8988T (cell line): ENCODE data around the gene MPDZ.
A peak's percentile ranks its signal among the peaks of the same experiment; 100 is the strongest.

ENCODE experiments used
- DNase-seq: peaks from one replicate; pipeline ENCODE4 v3.0.0; 2011

Gene MPDZ

DNA sequence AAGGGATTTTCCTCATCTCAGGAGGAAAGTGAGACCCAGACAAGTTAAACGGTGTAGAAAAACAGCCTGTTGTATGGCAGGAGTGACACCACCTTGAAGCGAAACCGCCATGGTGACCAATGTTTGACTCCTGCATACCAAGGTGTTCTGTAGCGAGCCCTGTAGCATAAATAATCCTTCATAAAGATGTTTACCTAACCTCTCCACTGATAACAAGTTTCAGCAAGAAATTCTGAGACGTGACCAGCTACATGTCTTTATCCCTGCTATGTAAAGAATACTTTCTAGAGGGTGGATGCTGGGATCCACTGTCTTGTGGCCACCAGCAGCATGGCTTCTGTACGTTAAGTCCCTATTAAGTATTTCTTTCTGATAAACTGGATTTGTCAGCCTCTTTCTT lies 148.1 kb downstream of the MPDZ start:
- no peak for DNase-seq

DNA sequence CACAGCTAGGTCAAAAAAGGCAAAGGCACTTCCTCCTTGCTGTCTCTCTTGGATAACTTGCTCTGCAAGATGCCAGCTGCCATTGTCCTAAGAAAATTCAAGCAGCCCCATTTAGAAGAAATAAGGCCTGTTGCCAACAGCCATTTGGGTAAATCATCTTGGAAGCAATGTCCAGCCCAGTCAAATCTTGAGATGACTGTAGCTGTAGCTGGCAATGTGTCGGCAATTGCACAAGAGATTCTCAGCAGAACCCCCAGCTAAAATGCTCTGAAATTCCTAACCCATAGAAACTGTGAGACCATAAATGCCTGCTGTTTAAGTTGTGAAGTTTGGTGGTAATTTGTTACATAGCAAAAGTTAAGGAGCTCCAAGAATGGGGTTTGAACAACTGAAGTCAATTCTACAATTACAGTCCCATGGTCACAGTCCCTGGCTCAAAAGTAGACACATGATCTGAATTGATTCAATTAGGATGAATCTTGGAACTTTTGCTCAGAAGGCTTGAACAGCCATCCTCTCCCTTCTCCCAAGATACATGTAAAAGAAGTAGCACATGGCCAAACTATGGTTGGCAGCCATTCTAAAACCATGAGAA lies 151.1 kb downstream of the MPDZ start:
- DNase-seq = no peak

DNA sequence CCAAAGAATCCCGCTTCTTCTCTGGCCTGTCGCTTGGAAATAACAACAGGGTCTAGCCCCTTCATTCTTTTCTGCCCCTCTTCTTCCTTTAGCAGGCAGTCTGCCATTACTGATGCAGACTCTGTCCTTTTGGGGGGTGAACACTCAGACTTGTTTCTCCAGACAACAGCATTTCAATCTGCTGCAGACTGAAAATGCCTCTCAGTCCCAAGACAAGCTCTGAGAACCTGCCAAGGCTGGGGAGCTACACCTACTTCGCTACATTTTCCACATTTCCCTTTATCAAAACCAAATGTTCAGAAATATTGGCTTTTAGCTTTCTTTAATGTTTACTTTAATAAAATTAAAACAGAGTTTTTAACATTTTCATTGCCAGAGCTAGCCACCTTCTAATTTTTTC lies 152.4 kb downstream of the MPDZ start:
- DNase-seq = no peak

DNA sequence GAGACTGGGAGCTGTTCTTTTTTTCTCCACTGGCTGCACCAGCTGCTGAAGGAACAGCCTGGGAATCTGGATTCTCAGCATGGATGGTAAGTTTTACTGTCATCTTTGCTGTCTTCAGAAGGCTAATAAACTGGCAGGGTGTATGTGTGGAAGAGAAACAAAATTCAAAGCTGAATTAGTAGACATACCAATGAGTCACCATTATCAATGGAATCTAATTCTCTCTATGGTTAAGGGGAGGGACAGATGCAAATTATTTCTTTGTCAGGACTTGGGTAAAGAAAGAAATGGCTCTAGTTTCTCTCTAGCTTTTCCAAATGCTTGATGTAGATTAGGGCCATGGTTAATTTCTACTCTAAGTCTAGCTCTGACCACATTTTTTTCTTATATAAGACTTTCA lies 154.2 kb downstream of the MPDZ start:
- no peak for DNase-seq

DNA sequence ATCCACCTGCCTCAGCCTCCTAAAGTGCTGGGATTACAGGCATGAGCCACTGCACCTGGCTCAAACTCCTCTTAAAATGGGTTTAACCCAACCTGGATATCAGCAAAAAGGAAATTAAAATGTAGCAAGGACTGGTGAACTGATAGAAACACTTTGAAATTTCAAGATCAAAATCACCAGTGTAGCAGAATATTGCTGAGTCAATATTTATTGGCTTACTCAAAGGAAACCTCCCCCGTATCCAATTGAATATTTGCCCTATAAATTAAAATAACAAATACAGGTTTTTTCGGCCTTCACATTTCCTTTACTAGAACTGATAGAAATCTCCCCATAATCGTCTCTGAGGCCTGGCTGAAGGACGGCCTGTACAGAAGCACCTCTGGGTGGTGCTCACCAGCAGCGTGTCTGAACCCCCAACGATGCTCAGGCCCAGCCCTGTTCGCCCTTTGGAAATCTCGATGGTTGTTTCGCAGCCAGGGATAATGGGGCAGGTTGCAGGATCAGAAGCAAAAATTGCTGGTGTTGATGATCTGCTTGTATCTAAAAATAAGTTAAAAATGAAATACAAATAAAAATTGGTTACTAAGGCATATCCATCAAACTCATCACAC lies 156.6 kb downstream of the MPDZ start:
- no peak for DNase-seq

DNA sequence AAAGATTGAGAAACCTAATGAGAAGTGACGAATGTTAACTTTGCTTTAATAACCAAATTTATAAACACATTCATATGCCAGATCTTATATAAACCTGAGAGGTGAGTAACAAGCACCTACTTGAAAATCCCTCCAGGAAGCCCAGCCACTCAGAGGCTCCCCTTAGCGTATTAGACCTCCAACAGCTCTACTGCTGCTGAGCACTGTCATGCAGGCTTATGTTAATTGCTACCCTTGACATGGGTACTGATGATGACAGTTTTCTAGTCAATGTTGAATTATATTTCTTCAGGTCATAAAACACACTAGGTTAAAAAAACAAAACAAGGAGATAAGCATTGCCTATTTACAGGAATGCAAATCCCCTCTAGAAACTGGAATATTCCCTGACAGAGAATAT lies 161.2 kb downstream of the MPDZ start:
- no peak for DNase-seq

DNA sequence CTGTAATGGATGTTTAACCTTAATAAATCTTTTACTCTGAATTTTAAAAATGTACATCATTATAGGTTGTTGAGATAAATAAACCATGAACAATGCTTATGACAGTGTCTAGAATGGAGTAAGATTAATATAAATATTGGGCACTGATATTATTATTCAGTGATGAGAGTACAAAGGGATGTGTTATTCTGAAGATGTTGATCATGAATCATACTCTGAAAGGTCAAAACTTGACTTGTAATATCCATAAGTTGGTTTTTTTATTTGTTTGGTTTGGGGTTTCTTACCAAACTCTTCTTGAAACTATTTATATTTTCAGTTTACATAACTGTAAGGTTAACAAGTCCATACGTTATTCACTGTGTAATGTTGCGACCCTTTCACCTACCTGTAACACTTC lies 163.2 kb downstream of the MPDZ start:
- no peak for DNase-seq

DNA sequence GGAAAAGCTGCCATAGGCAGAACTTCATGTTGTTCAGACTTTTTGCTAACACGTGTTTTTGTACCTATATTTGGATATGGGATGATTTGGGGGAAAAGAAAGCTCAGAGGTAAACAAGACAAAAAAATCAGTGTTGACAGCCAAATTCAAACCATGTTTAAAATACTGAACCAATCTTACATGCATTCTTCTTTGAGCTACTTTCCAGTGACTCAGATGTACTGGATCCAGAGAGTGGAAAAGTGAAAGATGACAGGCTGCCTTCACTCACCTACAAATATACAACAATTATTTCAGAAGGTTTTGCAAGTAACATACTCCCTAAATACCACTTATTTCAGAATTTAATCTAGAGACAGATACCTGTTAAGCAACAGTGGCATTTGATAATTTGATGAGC lies 165.7 kb downstream of the MPDZ start:
- DNase-seq = no peak

DNA sequence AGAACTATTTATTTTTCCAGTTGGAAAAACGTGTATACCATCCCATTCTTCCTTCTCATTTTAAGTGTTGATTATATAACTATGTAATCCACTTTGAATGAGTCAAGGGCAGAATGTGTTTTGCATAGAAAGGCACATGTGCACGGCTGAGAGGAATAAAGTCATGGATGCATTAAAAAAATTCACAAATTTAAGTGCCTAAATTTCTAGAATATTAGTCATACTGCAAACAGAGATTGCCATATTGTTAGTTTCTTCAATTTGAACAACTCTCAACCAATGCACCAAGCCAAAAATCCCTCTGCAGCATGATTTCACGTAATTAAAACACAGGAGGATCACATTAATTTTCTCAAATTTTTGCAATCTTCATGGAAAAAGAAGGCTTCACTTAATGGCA lies 166.3 kb downstream of the MPDZ start:
- DNase-seq = no peak

DNA sequence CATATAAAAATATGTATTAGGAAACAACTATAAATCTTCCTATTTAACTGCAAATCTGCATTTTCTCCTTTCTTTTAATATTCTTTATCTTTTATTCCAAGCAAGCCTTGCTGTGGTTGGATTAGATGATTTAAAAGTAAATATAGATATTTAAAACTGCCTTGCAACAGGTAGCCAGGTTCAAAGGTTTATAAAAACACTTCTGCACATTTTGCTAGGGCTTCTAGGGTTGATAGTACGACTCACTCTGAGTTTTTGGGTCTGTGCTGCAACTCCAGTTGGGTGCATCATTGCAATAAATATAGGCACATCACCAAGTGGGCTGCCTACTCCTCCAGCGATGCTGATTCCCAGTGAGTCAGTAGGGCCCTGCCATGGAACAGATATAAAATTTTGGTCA lies 167.7 kb downstream of the MPDZ start:
- no peak for DNase-seq

DNA sequence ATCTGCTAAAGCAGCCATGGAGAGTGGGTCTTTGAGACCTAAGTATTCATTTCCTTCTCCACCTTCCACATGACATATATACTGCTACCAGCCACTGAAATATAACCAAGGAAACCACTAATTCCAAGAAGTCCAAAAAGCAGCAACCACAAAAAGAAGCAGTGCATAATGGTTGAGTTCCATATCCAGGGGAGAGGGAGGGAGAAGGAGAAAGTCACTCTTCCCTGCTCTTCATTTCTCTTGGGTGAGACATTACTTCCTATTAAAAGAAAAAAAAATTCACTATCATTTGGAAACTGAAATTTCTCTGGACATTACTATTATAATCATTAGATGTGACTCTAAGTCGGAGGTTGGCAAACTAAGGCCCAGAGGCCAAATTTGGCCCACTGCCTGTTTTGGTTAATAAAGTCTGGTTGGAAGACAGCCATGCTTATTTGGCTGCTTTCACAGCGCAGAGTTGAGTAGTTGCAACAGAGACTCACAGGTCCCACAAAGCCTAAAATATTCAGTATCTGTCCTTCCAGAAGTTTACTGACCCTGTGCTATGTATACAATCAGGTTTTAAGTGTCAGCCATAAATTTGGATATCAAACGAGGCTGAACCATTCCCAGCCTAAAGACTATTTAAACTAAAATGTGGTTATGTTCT lies 168.6 kb downstream of the MPDZ start:
- no peak for DNase-seq

DNA sequence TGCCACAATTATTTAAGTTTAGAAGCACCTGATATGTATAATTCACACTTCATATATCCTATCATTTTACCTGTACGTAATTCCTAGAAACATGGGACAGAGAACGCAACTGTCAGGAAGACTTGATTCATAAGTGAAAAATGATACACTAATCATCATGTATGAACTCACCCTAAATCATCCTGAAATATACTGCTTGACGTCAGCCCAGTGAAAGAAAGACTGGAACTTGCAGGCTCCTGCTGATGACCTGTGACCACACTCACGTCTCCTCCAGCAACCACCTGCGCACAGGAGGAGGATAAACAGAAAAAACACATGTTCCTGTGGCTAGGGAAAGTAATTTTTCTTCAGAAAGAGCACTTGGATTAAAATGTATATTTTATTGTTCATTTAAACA lies 169.7 kb downstream of the MPDZ start:
- no peak for DNase-seq

DNA sequence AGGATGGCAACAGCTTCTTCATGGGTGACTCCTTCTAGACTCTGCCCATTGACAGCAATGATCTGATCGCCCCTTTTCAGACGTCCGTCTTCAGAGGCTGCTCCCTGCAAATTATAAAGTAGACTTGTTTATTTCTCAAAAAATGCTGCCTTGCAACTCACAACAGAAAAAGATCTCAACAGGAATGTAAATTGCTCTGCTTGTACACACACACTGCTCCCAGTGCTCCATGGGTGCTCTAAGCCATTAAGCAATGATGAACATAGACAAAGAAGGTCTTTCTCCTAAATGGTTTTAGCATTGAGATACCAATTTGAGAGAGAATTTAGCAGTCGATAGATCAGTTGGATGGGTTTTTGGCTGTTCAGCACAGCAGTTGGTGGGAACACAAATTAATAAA lies 172.5 kb downstream of the MPDZ start:
- DNase-seq = no peak

DNA sequence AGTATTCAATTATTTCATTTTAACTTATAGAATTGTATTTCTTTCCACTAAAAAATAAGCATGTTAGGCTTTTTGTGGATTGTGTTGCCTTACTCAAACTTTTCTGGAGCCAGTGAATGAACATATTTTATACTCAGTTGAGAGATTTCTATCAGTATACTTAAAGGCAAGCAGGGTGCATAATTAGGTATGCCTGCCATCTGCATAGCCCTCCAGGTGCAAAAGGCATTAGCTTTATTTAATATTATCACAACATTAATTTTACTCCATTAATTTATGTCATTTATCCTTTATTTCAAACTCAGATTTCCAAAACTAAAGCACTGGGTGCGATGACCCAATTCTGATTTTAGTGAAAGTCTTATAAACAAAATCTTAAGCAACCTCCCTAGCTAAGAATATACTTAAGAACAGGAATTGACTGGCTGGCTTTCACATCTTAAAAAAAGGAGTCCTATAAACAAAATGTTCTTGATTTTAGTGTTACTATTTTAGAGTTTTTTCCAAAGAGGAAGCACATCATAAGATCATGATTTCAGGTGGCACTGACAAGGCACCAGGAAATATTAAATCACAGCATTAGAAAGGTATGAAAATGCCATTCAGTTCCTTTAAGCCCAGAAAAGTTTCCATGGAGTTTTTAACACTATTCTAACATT lies 178.4 kb downstream of the MPDZ start:
- no peak for DNase-seq

DNA sequence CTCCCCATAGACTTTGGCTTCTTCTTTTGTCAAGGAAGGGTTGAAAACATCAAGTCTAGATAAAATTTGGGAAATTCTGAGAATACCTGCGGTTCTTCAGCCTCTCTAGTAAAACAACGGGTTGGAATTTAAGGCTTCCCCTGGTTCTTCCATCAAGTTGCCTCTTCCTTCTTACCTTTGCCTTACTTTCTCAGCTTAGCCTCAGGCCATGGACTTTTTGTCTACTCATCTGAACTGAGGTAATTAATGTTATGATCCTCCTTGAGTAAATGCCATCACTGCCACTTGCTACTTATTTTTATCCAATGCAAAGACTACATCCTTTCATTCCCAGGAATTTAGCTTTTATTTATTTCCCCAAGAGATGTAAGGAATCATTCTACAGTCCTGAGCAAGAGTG lies 184.4 kb downstream of the MPDZ start:
- no peak for DNase-seq

DNA sequence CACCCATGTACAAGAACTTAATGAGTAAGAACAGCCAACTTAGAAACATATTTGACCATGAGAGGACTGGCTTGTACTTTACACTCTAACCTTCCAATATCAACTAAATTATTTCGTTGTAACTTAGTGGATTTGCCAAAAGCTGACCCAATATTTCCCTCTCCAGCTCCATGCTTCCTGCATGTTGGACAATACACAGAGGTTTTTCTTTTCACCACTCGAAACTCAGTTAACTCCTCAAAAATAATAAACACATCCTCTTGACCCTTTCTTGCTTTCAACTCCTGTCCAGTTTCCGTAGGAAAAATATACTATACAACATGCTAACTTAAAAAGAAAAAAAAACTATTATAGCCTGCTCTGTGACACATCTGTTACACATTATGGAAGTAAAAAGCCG lies 188.9 kb downstream of the MPDZ start:
- DNase-seq = no peak

DNA sequence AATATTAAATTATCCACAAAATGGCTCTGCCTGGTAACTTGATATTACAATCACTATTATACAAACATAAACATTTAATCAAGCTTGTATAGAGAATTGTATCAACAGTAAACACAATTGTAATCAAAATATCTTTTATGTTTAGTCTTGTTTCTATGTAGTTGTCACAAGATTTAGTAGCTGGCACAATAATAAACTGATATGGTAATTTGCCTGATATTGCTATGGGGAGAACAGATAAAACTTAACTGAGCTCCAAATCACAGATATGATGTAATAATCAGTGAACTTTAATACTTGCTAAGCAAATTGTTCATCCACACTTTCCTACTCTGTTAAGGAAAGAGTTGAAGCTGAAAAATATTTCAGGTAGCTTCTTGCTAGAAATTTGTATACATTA lies 189.8 kb downstream of the MPDZ start:
- DNase-seq = no peak

DNA sequence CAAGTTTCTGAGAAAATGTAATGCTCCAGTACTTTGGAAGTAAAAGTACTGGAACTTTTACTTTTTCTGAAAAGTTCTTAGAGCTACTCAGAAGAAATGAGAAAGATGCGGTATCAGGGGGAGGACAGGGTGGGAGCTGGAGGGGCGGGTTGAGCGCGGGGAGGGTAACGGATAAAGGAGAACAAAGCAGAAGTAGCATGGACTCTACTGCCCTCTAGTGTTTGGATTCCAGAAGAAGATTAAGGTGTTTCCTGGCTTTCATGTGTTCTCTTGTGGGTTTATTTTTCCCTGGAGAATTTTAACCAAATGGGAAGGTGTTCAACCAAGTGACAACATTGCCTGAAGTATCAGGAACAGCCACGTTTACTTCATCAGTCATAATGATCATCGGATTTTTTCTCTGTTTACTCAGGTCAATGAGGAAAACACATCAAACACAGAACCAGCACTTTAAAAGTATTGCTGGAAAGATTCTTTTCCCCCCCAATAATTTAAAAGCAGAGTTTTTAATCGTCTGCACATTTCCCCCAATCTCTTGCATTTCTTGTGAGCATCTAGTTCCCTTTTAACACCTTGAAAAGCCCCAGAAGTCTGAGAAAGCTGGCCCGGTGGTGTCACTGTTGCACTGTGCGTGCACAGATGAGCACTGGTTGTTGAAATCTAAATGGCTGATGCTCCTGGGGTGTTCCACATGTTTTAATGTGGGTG lies 190.6 kb downstream of the MPDZ start:
- DNase-seq = peak; percentile 8

DNA sequence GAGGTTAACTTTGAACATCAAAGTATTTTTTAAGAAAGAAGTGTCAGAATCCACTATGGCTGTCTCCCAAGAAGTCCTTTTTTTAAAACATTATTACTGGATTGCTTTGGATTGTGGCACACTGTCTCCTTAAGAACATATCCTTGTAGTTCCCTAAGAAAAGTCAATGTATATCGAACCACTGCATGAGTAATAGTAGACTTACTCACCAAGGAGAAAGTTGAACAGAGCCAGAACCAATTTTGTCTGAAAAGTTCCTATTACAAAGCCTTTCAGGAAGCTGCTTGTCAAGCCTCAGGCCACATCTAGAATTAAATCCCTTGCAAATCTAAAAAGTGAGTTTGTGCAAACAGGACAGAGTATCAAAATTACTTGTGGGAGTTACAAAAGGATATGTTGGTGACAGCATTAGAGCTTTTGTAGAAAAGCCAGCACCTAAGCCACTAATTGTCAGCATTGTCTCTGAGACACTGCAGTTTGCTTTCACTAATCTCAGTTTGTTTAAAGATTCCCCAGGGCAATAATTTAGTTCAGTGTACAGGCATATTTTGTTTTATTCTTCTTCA lies 195.4 kb downstream of the MPDZ start:
- DNase-seq = no peak

DNA sequence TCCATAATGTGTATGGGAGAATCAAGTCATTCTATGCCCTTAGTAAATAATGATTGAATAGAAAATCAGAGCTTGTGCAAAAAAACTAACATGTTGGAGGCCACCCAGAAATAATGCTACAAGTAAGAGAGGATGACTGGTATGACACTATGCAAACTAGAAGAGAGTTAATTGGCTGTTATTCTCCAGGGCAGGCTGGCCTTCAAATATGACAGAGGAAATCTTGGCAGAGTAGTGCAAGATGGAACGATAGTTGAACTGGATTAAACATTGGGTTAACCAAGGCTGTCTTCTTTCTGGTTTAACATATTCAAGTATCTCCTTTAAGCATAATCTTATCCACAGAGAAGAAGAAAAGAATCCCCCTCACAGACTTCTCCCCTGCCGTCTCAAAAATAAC lies 196.1 kb downstream of the MPDZ start:
- DNase-seq = no peak

DNA sequence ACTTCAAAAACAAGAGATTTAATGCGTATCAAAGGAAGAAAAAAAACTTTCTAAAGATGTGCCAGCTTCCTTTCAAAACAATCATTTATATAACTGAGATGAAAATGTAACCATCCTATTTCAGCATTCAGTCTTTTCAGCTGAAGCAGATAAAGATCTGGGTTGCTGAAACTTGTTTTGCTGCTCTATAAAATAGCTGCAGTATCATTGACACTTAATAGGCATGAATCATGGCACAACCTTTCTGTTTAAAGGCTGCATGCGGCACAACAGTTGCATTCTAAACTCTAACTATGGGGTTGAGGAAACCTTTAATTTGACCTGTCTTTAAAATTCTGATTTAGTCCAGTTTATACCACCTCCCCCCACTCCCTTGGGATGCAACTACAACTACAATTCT lies 196.7 kb downstream of the MPDZ start:
- no peak for DNase-seq

DNA sequence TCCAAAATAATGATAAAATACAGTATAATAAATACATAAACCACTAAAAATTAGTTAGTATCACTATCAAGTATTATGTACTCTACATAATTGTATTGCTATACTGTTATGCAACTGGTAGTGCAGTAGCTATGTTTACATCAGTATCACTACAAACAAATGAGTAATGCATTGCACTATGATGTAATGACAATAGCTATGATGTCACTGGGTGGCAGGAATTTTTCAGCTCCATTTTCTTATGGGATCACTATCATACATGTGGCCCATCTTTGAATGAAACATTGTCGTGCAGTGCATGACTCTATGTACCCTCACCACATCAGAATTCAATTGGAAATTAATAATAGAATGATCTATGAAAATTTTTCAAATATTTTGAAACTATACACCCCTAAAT lies 201.3 kb downstream of the MPDZ start:
- DNase-seq = no peak

DNA sequence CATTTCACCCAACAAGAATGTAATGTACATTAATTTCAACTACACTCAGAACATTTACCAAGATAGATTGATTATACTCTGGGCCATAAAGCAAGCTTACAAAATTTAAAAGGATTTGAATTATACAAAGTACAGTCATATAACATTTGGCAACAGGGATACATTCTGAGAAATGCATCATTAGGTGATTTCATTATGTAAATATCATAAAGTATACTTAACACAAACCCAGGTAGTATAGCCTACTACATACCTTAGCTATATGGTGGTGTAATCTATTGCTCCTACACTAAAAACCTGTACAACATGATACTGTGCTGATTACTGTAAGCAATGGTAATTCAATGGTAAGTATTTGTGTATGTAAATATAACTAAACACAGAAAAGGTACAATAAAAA lies 202.9 kb downstream of the MPDZ start:
- no peak for DNase-seq
